HepG2 (cell line): ENCODE measurements around the gene DOLK. TPM values are rescaled to one million over a fixed set of nuclear protein-coding genes. Genes with fewer than 3 reads are reported as not detected.

Experiments used
- ELF3 ChIP-seq: IDR thresholded peaks from 2 replicates; pipeline ENCODE4 v1.6.1; 2016; ENCODE audit warnings: missing genetic modification reagents, missing compliant biosample characterization
- FIP1L1 ChIP-seq: fragments of 200-400 bp; formaldehyde crosslinking; IDR thresholded peaks from 2 replicates; pipeline ENCODE4 v1.6.1; 2018; ENCODE audit warnings: low read depth, mild to moderate bottlenecking, low read length, moderate library complexity, borderline replicate concordance; ENCODE audit not compliant: insufficient read depth
- HNRNPUL1 ChIP-seq: fragments of 200-400 bp; formaldehyde crosslinking; IDR thresholded peaks from 2 replicates; pipeline ENCODE4 v1.6.1; 2017; ENCODE audit warnings: low read depth, mild to moderate bottlenecking, low read length, moderate library complexity
- HOXA7 ChIP-seq: sonication (generic); formaldehyde crosslinking; IDR thresholded peaks from 2 replicates; pipeline ENCODE4 v1.8.1; 2022; ENCODE audit warnings: mild to moderate bottlenecking, missing genetic modification reagents, moderate library complexity
- HOXA9 ChIP-seq: sonication (generic); formaldehyde crosslinking; IDR thresholded peaks from 2 replicates; pipeline ENCODE4 v1.8.1; 2022; ENCODE audit warnings: missing genetic modification reagents, mild to moderate bottlenecking, moderate library complexity, borderline replicate concordance
- ISX ChIP-seq: sonication (generic); formaldehyde crosslinking; conservative IDR thresholded peaks from 2 replicates; pipeline ENCODE4 v1.5.0; 2020; ENCODE audit warnings: missing genetic modification reagents
- MTF1 ChIP-seq: sonication (generic); formaldehyde crosslinking; IDR thresholded peaks from 2 replicates; pipeline ENCODE4 v1.5.0; 2020; ENCODE audit warnings: missing genetic modification reagents
- NAIF1 ChIP-seq: sonication (generic); formaldehyde crosslinking; IDR thresholded peaks from 2 replicates; pipeline ENCODE4 v1.5.0; 2020; ENCODE audit warnings: mild to moderate bottlenecking, missing genetic modification reagents, borderline replicate concordance
- NR2F6 ChIP-seq, 2 experiments: IDR thresholded peaks; 2 replicates each; pipeline ENCODE4 v1.6.1; 2016; ENCODE audit warnings: antibody characterized with exemption in 1 of 2, mild to moderate bottlenecking in 1 of 2
- SOX6 ChIP-seq, 2 experiments: fragments of 450-650 bp in 1 of 2; sonication (generic) in 1 of 2; formaldehyde crosslinking in 1 of 2; IDR thresholded peaks; 2 replicates each; pipeline versions ENCODE4 v1.4.0 to v1.6.1; 2017 to 2020; ENCODE audit warnings: antibody characterized with exemption in 1 of 2, mild to moderate bottlenecking in 1 of 2, missing genetic modification reagents in 1 of 2
- YEATS4 ChIP-seq: sonication (generic); formaldehyde crosslinking; IDR thresholded peaks from 2 replicates; pipeline ENCODE4 v1.4.0; 2020; ENCODE audit warnings: missing genetic modification reagents, borderline replicate concordance
- ZNF251 ChIP-seq: sonication (generic); formaldehyde crosslinking; IDR thresholded peaks from 2 replicates; pipeline ENCODE4 v1.9.0; 2021; ENCODE audit warnings: mild to moderate bottlenecking, missing genetic modification reagents
- ZNF468 ChIP-seq: sonication (generic); formaldehyde crosslinking; IDR thresholded peaks from 2 replicates; pipeline ENCODE4 v1.8.0; 2022; ENCODE audit warnings: mild to moderate bottlenecking, moderate library complexity, missing genetic modification reagents
- ZNF615 ChIP-seq: sonication (generic); formaldehyde crosslinking; IDR thresholded peaks from 2 replicates; pipeline ENCODE4 v1.5.0; 2020; ENCODE audit warnings: mild to moderate bottlenecking, missing genetic modification reagents, borderline replicate concordance
- polyA plus RNA-seq, 8 experiments: library from polyadenylated mRNA; depleted of rRNA in 3 of 8; stranded (reverse) in 7 of 8; unstranded in 1 of 8; fragments of >200 nt; fragmentation: Illumina TruSeq in 4 of 8; extraction: Trizol in 4 of 8; gene quantifications; 2 replicates each; pipeline versions ENCODE4 v1.2.1 to v1.2.3, GENCODE V29; 2011 to 2016; ENCODE audit warnings: low read depth in 4 of 8, missing spikeins in 1 of 8, mixed read lengths in 1 of 8; ENCODE audit not compliant: insufficient read depth in 1 of 8
- total RNA-seq, 5 experiments: library from RNA; depleted of rRNA; stranded (reverse); fragments of >200 nt; fragmentation: Illumina TruSeq; extraction: Trizol; gene quantifications; 2 replicates each; pipeline ENCODE4 v1.2.3, GENCODE V29; 2016; ENCODE audit warnings: low read depth in 1 of 5
- TF ChIP-seq, protein P1 (sequence below): sonication (generic); formaldehyde crosslinking; IDR thresholded peaks from 2 replicates; pipeline ENCODE4 v1.4.0; 2020; ENCODE audit warnings: mild to moderate bottlenecking, missing genetic modification reagents
- TF ChIP-seq, protein P2 (sequence below): sonication (generic); formaldehyde crosslinking; IDR thresholded peaks from 2 replicates; pipeline ENCODE4 v1.5.0; 2020; ENCODE audit warnings: missing genetic modification reagents
- TF ChIP-seq, protein P3 (sequence below): IDR thresholded peaks from 2 replicates; pipeline ENCODE4 v1.6.1; 2016; ENCODE audit warnings: low read depth, borderline replicate concordance

Gene DOLK
- total and polyA plus RNA-seq, 2 of the 13 experiments (the other 11 are each of a cell fraction or from before 2014, with no cell fraction given), result 15.4 to 18.7 TPM

DNA sequence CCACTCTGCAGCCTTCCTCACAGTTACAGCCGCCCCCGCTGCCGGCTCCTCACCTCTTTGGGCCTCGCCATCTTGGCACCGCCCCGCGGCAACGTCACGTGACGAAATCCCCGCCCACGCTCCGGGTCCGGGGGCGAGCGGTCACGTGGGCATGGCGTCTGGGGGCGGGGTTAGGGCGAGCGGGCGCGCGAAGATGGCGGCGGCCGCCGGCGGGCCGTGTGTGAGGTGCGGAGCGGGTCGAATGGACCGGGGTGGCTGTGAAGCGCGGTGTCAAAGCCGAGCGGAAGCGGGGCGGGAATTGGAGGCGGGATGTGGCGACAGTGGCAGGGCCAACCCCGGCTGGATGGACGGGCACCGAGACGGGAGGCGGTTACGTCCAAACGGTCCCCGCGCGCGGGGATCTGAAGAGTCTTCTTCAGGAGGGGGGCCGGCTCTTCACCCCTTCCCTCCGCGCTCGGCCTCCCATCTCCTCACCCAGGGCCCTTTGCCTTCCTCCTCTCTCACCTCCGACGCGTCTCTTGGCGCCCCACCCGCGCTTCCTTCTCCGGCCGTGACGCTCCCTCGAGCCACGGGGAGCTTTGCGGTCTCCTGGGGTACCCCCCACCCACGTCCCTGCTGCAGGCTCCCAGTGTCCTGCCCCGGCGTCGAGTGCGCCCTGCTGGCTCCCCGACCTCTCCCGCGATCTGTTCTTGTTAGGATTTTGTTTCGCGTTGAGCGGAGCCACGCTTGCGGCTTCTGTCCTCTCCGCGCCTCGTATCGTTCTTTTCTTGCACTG lies at the start of gene DOLK, which contains the start of gene NUP188 (continued):
- TF ChIP-seq, protein P1, sequence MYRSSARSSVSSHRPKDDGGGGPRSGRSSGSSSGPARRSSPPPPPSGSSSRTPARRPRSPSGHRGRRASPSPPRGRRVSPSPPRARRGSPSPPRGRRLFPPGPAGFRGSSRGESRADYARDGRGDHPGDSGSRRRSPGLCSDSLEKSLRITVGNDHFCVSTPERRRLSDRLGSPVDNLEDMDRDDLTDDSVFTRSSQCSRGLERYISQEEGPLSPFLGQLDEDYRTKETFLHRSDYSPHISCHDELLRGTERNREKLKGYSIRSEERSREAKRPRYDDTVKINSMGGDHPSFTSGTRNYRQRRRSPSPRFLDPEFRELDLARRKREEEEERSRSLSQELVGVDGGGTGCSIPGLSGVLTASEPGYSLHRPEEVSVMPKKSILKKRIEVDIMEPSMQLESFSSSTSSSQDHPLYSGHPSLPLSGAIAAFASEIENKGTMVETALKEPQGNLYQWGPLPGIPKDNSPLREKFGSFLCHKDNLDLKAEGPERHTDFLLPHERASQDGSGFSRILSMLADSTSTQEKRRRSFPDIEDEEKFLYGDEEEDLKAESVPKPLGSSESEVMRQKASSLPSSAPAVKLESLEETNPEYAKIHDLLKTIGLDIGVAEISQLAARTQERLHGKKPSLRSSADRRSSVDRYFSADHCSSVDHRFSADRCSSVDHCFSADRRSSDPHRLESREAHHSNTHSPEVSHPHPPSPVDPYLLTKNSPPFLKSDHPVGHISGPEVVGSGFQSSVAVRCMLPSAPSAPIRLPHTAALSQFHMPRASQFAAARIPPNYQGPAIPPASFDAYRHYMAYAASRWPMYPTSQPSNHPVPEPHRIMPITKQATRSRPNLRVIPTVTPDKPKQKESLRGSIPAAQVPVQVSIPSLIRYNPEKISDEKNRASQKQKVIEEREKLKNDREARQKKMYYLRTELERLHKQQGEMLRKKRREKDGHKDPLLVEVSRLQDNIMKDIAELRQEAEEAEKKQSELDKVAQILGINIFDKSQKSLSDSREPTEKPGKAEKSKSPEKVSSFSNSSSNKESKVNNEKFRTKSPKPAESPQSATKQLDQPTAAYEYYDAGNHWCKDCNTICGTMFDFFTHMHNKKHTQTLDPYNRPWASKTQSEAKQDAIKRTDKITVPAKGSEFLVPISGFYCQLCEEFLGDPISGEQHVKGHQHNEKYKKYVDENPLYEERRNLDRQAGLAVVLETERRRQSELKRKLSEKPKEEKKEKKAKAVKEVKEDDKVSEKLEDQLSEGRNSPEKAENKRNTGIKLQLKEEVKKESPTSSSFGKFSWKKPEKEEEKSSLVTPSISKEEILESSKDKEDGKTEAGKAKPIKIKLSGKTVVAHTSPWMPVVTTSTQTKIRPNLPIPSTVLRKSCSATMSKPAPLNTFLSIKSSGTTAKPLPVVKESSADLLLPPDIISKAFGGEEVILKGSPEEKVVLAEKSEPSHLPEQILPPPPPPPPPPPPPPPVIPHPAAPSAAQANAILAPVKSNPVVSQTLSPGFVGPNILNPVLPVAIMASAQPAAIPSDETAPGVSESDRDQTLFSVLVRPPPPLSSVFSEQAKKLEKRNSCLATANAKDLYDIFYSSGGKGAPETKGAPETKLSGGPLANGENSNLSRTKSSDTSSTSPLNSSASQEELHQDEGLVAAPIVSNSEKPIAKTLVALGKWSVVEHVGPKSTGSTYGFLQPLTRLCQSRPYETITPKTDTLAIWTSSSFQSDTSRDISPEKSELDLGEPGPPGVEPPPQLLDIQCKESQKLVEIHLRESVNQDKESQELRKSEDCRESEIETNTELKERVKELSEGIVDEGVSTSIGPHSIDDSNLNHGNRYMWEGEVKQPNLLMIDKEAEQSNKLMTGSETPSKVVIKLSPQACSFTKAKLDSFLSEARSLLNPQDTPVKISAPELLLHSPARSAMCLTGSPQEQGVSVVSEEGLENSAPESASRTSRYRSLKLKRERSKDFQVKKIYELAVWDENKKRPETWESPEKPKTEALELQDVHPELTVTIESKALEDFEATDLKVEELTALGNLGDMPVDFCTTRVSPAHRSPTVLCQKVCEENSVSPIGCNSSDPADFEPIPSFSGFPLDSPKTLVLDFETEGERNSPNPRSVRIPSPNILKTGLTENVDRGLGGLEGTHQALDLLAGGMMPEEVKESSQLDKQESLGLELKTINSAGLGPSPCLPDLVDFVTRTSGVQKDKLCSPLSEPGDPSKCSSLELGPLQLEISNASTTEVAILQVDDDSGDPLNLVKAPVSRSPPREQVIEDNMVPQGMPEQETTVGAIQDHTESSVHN (CRISPR knock-in tag), result peak; percentile 14; the same call in 1 of the 2 replicates
- peak; percentile 84; the same call in 1 of the 2 replicates for TF ChIP-seq HOXA9 (CRISPR knock-in tag)
- no peak for TF ChIP-seq NR2F6 (IDR thresholded peaks at IDR 0.05)
- 0 out of 2 replicates have a peak, but pooled peaks have one; percentile 7 for TF ChIP-seq NR2F6 (CRISPR knock-in tag; IDR thresholded peaks at IDR 0.05)
- TF ChIP-seq NAIF1 (CRISPR knock-in tag), result 0 out of 2 replicates have a peak, but pooled peaks have one; percentile 44
- TF ChIP-seq SOX6 (IDR thresholded peaks at IDR 0.05), result no peak
- TF ChIP-seq SOX6 (CRISPR knock-in tag; IDR thresholded peaks at IDR 0.05), result no peak; the same call in 1 of the 2 replicates
- peak; percentile 80 for TF ChIP-seq HNRNPUL1
- no peak for TF ChIP-seq HOXA7
- TF ChIP-seq ZNF468, result no peak
- TF ChIP-seq, protein P2, sequence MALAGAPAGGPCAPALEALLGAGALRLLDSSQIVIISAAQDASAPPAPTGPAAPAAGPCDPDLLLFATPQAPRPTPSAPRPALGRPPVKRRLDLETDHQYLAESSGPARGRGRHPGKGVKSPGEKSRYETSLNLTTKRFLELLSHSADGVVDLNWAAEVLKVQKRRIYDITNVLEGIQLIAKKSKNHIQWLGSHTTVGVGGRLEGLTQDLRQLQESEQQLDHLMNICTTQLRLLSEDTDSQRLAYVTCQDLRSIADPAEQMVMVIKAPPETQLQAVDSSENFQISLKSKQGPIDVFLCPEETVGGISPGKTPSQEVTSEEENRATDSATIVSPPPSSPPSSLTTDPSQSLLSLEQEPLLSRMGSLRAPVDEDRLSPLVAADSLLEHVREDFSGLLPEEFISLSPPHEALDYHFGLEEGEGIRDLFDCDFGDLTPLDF (CRISPR knock-in tag), result peak; percentile 87
- TF ChIP-seq MTF1 (CRISPR knock-in tag), result no peak
- TF ChIP-seq, protein P3, sequence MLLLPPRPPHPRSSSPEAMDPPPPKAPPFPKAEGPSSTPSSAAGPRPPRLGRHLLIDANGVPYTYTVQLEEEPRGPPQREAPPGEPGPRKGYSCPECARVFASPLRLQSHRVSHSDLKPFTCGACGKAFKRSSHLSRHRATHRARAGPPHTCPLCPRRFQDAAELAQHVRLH (CRISPR knock-in tag), result peak; percentile 87; the same call in 1 of the 2 replicates
- TF ChIP-seq ISX (CRISPR knock-in tag), result no peak
- no peak for TF ChIP-seq ZNF251 (CRISPR knock-in tag)
- no peak for TF ChIP-seq FIP1L1
- no peak for TF ChIP-seq ZNF615
- TF ChIP-seq YEATS4 (CRISPR knock-in tag), result peak; percentile 81; the same call in 1 of the 2 replicates
- 0 out of 2 replicates have a peak, but pooled peaks have one; percentile 31 for TF ChIP-seq ELF3
